ENCODE results near the gene FADS6.

Gene FADS6

DNA sequence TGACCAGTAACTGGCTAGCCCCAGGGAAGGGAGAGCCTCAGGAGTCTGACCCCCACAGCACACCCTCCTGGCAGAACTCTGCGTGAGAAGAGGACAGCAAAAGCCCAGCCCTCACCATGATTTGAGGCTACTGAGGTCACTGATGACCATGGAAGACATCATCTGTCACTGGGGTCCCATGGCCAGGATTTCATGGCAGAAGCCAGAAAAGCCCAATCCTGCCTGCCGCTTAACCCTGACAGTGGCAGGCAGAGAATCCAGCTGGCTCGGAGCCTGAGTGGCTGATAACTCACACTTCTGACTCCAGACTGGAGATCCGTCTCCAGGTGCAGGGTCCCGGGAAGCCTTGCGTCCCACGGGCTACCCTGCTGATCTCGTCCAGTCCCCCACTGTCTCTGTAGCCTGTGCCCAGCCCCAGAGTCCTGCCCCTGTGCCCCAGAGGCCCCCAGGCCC, 51.3 kb downstream of the FADS6 start:
- DNase-seq (ENCODE audit: low read depth, low spot score), result no peak
- no peaks in the 10 kb centered on the region for H3K36me3 ChIP-seq (ENCODE audit: control insufficient read depth, insufficient read depth, low read length)
- no CpG with 5 or more reads among the region's 8 CpGs for WGBS (ENCODE audit: insufficient coverage, insufficient read length)
- H3K9me3 ChIP-seq (ENCODE audit: control insufficient read depth, insufficient read depth, low read length), result no peaks in the 10 kb centered on the region
- H3K27me3 ChIP-seq (ENCODE audit: control insufficient read depth, insufficient read depth, low read length), result peaks cover 13% of the 10 kb centered on the region
- no peak overlapping the region for H3K27ac ChIP-seq (ENCODE audit: low read length)
- H3K4me1 ChIP-seq (ENCODE audit: control insufficient read depth, insufficient read depth, low read length), result peaks cover 3% of the 10 kb centered on the region
- H3K4me3 ChIP-seq (ENCODE audit: low read length), result peak overlapping the region; percentile 60; the same call in 1 of the 2 replicates

DNA sequence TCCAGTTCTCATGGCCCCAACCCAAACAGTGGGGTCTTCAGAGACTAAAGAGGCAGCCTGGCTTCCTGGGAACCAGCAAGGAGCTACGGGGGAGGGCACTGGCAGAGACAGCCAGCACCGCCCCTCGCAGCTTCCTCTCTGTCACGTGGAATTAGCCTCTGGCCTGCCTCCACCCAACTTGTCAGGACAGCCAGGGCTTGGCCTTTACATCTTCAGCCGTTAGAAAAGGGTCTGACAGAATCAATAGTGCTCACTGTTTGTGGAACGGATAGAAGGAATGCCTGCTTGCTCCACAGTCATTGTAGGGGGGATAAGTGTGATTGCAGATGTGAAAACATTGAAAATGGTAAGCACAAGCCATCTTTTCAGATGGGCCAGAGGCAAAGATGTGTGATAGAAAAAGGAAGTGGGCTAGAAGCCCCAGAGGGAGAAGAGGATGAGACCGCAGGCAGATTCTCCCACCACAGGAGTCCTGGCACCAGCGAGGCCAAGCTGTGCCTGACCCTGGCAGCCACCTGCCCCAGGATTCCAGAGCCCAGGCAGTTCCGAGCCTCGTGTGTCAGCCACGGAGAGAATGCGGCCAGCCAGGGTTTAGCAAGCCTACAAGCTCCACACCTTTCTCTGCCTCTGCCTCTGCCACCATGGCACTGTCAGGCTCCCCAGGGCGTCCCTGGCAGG, 52.3 kb downstream of the FADS6 start:
- H3K4me3 ChIP-seq (ENCODE audit: low read length), result no peak overlapping the region
- DNase-seq (ENCODE audit: low read depth, low spot score), result no peak
- H3K36me3 ChIP-seq (ENCODE audit: control insufficient read depth, insufficient read depth, low read length), result no peaks in the 10 kb centered on the region; the same call in 1 of the 2 replicates
- no CpG with 5 or more reads among the region's 13 CpGs for WGBS (ENCODE audit: insufficient coverage, insufficient read length)
- peaks cover 13% of the 10 kb centered on the region for H3K27me3 ChIP-seq (ENCODE audit: control insufficient read depth, insufficient read depth, low read length)
- no peaks in the 10 kb centered on the region for H3K9me3 ChIP-seq (ENCODE audit: control insufficient read depth, insufficient read depth, low read length)
- H3K27ac ChIP-seq (ENCODE audit: low read length), result no peak overlapping the region
- H3K4me1 ChIP-seq (ENCODE audit: control insufficient read depth, insufficient read depth, low read length), result peaks cover 3% of the 10 kb centered on the region

DNA sequence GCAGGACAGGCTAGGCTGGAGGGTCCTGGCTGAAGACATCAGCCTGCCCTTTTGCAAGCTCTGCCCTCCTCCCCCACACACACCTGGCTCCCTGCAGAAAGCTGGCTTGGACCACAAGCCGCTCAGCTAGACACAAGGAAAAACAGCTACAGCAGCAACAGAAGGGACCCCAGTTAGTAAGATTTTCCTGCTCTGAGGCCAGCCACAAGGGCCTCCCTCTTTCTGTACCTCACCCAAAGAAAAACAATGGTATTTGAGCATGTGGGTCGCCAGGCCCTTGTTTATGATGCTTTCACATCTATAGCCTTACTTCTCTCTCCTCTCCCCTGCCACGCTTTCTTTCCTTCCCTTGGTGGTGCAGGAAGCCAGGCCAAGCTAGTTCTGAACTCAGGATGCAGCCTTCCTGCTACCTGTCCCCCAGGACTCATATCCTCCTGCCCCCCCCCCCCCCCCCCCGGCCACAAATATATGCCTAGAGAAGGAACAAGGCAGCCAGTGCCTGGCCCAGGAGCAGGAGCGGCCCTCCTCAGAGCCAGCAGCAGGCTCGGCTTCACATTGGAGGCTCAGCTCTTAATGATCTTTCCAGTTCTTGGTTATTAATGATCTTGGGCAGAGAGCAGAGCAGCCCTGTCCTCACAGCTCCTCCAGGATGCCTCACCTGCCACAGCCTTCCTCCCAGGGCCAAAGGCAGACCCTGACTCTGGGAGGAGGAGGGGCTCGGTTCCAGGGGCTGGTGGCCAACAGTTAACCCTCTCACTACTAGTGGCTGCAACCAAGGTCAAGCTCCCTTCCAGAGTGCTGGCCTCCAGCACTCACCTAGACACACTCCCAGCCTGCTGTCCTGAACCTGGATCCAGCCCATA, 53.2 kb downstream of the FADS6 start:
- no peak for DNase-seq (ENCODE audit: low read depth, low spot score)
- peaks cover 3% of the 10 kb centered on the region for H3K4me1 ChIP-seq (ENCODE audit: control insufficient read depth, insufficient read depth, low read length)
- H3K4me3 ChIP-seq (ENCODE audit: low read length), result no peak overlapping the region
- WGBS (ENCODE audit: insufficient coverage, insufficient read length), result no CpG with 5 or more reads among the region's 7 CpGs
- H3K9me3 ChIP-seq (ENCODE audit: control insufficient read depth, insufficient read depth, low read length), result no peaks in the 10 kb centered on the region
- no peak overlapping the region for H3K27ac ChIP-seq (ENCODE audit: low read length)
- H3K27me3 ChIP-seq (ENCODE audit: control insufficient read depth, insufficient read depth, low read length), result peaks cover 13% of the 10 kb centered on the region
- no peaks in the 10 kb centered on the region; the same call in 1 of the 2 replicates for H3K36me3 ChIP-seq (ENCODE audit: control insufficient read depth, insufficient read depth, low read length)

DNA sequence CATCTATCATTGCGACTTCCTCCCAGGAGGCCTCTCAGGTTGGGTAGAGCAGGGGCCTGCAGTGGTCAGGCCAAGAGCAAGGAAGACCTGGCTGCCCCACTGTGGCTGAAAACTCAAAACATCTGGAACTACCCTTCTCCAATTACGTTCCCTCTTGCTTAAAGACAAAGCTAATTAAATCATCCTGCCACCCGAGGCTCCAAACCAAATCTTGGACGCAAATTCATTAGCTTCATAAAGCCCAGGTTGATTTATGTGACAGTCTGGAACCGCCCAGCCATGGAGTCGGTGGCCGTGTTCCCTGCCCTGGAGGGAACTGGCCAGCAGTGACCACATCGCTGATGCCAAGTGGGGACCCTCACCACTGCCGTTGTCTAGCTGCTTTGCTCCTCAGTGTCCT, 55.2 kb downstream of the FADS6 start:
- Histone ChIP-seq H3K4me3 (ENCODE audit: low read length) (no peak overlapping the region), H3K36me3 (ENCODE audit: control insufficient read depth, insufficient read depth, low read length) (no peaks in the 10 kb centered on the region; the same call in 1 of the 2 replicates), H3K4me1 (ENCODE audit: control insufficient read depth, insufficient read depth, low read length) (peaks cover 2% of the 10 kb centered on the region), H3K27me3 (ENCODE audit: control insufficient read depth, insufficient read depth, low read length) (peaks cover 3% of the 10 kb centered on the region; the same call in 1 of the 2 replicates), H3K27ac (ENCODE audit: low read length) (no peak overlapping the region), H3K9me3 (ENCODE audit: control insufficient read depth, insufficient read depth, low read length) (no peaks in the 10 kb centered on the region)
- no peak for DNase-seq (ENCODE audit: low read depth, low spot score)
- WGBS (ENCODE audit: insufficient coverage, insufficient read length), result no CpG with 5 or more reads among the region's 9 CpGs

DNA sequence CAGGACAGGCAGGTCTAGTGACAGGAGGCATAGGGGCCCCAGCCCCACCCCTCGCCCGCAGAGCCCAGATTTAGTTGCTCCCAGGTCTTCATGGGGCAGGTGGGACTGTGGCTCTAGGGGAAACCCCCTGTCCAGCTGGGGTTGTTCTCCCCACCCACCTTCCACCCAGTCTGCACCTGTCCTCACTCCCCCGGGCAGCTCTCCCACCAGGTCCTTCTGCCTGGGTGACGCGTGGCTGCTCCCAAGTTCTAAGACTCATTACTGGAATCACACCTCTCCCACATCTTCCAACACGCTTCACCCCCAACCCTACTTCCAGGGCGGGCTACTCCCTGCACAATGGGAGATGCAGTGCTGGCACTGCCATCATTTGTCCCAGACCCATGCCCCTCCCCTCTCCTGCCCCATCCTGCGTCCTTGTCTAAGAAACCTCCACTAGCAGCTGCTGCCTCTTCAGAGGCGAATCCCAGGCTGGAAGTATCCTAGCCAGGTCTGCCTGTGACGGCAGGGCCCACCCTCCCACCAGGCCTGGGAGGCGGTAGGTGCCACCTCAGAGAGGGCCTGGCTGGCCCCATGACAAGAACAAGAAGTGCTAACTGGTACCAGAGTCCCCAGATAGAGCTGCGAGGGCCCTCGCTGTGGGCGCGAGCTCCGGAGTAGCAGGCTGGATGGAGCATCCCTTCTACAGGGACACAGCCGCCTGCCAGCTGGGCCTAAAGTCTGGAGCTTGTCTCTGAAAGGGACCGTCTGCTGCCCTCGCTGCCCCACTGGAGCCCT, 56.6 kb downstream of the FADS6 start:
- Histone ChIP-seq H3K4me3 (ENCODE audit: low read length) (no peak overlapping the region), H3K27me3 (ENCODE audit: control insufficient read depth, insufficient read depth, low read length) (peaks cover 3% of the 10 kb centered on the region; the same call in 1 of the 2 replicates), H3K36me3 (ENCODE audit: control insufficient read depth, insufficient read depth, low read length) (no peaks in the 10 kb centered on the region; the same call in 1 of the 2 replicates), H3K9me3 (ENCODE audit: control insufficient read depth, insufficient read depth, low read length) (no peaks in the 10 kb centered on the region), H3K4me1 (ENCODE audit: control insufficient read depth, insufficient read depth, low read length) (no peaks in the 10 kb centered on the region; the same call in none of the 2 replicates), H3K27ac (ENCODE audit: low read length) (no peak overlapping the region)
- WGBS (ENCODE audit: insufficient coverage, insufficient read length), result no CpG with 5 or more reads among the region's 19 CpGs
- DNase-seq (ENCODE audit: low read depth, low spot score), result no peak

DNA sequence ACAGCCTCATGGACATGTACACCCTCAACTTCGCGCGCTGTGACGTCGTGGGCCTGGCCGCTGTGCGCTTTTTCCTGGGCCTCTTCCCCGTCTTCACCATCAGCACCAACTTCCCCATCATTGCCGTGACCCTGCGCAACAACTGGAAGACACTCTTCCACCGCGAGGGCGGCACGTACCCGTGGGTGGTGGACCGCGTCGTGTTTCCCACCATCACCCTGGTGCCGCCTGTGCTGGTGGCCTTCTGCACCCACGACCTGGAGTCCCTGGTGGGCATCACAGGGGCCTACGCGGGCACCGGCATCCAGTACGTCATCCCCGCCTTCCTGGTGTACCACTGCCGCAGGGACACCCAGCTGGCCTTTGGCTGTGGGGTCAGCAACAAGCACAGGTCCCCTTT, 57.2 kb downstream of the FADS6 start:
- Histone ChIP-seq H3K9me3 (ENCODE audit: control insufficient read depth, insufficient read depth, low read length) (no peaks in the 10 kb centered on the region), H3K27ac (ENCODE audit: low read length) (no peak overlapping the region), H3K4me1 (ENCODE audit: control insufficient read depth, insufficient read depth, low read length) (no peaks in the 10 kb centered on the region; the same call in 1 of the 2 replicates), H3K36me3 (ENCODE audit: control insufficient read depth, insufficient read depth, low read length) (no peaks in the 10 kb centered on the region; the same call in 1 of the 2 replicates), H3K27me3 (ENCODE audit: control insufficient read depth, insufficient read depth, low read length) (no peaks in the 10 kb centered on the region), H3K4me3 (ENCODE audit: low read length) (no peak overlapping the region)
- DNase-seq (ENCODE audit: low read depth, low spot score), result no peak
- WGBS (ENCODE audit: insufficient coverage, insufficient read length), result no CpG with 5 or more reads among the region's 26 CpGs

DNA sequence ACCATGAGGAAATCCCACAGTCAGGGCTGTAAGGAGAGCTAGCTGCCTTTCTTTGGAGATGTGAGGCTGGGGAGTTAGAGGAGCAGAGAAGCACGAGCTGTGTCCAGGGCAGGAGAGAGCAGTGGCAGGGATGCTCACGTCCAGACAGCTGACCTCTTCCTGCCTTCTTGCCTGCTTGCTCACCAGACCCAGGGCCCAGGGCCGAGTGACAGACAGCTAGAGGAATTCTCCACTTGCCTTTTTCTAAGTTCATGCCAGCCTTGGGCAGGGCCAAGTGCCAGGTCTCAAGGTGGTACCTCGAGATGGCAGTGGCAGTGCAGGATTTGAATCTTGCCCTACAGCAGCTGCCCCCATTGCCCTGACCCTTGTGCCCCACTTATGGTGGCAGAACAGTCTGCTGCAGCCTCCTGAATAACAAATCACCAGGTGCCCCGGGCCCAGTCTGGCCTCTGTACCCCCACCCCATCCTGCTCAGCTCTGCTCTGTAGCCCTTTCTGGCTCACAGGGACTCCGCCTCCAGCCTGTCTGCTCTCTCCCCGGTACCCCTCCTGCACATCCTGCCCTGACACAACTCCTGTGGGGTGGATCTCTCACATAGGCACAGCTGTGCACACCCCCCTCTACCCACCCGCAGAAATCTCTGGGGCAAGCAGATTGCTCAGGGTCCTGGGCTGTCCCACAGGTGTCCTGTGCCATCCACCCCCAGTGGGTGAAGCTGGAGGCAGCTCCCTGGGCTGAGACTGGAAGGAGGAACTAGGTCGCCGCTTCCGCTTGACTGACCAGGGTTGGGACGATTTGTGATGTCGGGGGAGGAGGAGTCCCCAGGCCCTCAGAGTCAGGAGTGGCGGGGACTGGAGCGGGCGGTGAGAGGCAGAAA, 59.7 kb downstream of the FADS6 start:
- H3K36me3 ChIP-seq (ENCODE audit: control insufficient read depth, insufficient read depth, low read length), result peaks cover 2% of the 10 kb centered on the region; the same call in 1 of the 2 replicates
- no peak for DNase-seq (ENCODE audit: low read depth, low spot score)
- H3K27ac ChIP-seq (ENCODE audit: low read length), result no peak overlapping the region
- no peak overlapping the region for H3K4me3 ChIP-seq (ENCODE audit: low read length)
- WGBS (ENCODE audit: insufficient coverage, insufficient read length), result no CpG with 5 or more reads among the region's 16 CpGs
- no peaks in the 10 kb centered on the region for H3K27me3 ChIP-seq (ENCODE audit: control insufficient read depth, insufficient read depth, low read length)
- H3K4me1 ChIP-seq (ENCODE audit: control insufficient read depth, insufficient read depth, low read length), result no peaks in the 10 kb centered on the region
- no peaks in the 10 kb centered on the region for H3K9me3 ChIP-seq (ENCODE audit: control insufficient read depth, insufficient read depth, low read length)

DNA sequence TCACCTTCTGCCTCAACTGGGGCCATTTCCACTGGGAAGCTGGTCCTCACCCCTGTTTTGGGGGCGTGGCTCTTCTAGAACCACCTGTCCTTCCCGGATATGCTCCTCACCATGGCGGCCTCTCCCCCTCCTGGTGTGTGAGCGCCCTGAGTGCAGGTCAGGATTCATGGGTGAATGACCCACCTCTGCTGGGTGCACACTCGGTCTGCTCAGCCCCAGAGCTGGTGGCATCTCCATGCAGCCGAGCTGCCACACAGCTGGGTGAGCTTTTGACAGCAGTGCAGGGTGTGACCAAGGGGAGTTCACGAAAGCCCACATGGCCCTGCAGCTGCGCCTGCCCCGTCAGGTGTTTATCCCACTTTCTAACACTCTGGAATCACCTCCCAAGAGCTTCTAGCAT, 61.0 kb downstream of the FADS6 start:
- Histone ChIP-seq H3K27ac (ENCODE audit: low read length) (no peak overlapping the region), H3K36me3 (ENCODE audit: control insufficient read depth, insufficient read depth, low read length) (peaks cover 2% of the 10 kb centered on the region; the same call in 1 of the 2 replicates), H3K4me3 (ENCODE audit: low read length) (no peak overlapping the region), H3K27me3 (ENCODE audit: control insufficient read depth, insufficient read depth, low read length) (no peaks in the 10 kb centered on the region), H3K9me3 (ENCODE audit: control insufficient read depth, insufficient read depth, low read length) (no peaks in the 10 kb centered on the region), H3K4me1 (ENCODE audit: control insufficient read depth, insufficient read depth, low read length) (no peaks in the 10 kb centered on the region)
- DNase-seq (ENCODE audit: low read depth, low spot score), result no peak
- no CpG with 5 or more reads among the region's 9 CpGs for WGBS (ENCODE audit: insufficient coverage, insufficient read length)

DNA sequence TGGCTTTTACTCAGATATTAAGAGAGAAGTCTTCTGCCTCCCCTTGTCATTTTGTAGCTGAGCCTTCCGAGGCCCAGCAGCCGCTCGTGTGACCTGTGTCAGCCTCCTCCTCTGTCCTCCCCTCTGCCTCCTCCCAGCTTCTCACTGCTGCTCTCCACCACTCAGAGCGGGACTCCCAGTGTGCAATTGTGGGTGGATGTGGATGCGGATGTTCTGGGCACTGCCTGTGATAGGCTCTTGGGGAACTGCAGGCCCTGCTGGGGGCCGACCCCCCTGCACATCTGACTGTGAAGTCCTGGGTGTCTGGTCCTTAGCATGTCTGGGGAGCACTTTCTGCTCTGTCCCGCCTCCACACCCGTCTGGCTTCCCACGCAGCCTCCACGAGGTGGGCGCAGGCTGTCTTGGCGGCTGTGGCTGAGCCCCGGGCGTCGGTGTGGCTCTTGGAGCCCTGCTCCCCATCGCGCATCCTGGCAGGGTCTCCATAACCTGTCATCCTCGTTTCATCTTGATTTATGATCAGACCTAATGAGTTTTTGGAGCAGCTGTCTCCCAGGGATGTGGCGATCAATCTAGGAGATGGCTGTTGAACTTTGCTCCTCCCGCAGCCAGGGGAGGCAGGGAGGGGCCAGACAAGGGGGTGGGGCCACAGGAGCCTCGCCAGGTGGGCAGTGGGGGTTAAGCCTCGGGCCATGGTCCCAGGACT, 61.8 kb downstream of the FADS6 start:
- no peaks in the 10 kb centered on the region for H3K27me3 ChIP-seq (ENCODE audit: control insufficient read depth, insufficient read depth, low read length)
- no peaks in the 10 kb centered on the region for H3K4me1 ChIP-seq (ENCODE audit: control insufficient read depth, insufficient read depth, low read length)
- no peak overlapping the region for H3K4me3 ChIP-seq (ENCODE audit: low read length)
- H3K27ac ChIP-seq (ENCODE audit: low read length), result no peak overlapping the region
- peaks cover 2% of the 10 kb centered on the region; the same call in 1 of the 2 replicates for H3K36me3 ChIP-seq (ENCODE audit: control insufficient read depth, insufficient read depth, low read length)
- no peaks in the 10 kb centered on the region for H3K9me3 ChIP-seq (ENCODE audit: control insufficient read depth, insufficient read depth, low read length)
- DNase-seq (ENCODE audit: low read depth, low spot score), result no peak
- no CpG with 5 or more reads among the region's 22 CpGs for WGBS (ENCODE audit: insufficient coverage, insufficient read length)
